ENCODE data around the gene TEX14.

The TEX14 gene, protein sequence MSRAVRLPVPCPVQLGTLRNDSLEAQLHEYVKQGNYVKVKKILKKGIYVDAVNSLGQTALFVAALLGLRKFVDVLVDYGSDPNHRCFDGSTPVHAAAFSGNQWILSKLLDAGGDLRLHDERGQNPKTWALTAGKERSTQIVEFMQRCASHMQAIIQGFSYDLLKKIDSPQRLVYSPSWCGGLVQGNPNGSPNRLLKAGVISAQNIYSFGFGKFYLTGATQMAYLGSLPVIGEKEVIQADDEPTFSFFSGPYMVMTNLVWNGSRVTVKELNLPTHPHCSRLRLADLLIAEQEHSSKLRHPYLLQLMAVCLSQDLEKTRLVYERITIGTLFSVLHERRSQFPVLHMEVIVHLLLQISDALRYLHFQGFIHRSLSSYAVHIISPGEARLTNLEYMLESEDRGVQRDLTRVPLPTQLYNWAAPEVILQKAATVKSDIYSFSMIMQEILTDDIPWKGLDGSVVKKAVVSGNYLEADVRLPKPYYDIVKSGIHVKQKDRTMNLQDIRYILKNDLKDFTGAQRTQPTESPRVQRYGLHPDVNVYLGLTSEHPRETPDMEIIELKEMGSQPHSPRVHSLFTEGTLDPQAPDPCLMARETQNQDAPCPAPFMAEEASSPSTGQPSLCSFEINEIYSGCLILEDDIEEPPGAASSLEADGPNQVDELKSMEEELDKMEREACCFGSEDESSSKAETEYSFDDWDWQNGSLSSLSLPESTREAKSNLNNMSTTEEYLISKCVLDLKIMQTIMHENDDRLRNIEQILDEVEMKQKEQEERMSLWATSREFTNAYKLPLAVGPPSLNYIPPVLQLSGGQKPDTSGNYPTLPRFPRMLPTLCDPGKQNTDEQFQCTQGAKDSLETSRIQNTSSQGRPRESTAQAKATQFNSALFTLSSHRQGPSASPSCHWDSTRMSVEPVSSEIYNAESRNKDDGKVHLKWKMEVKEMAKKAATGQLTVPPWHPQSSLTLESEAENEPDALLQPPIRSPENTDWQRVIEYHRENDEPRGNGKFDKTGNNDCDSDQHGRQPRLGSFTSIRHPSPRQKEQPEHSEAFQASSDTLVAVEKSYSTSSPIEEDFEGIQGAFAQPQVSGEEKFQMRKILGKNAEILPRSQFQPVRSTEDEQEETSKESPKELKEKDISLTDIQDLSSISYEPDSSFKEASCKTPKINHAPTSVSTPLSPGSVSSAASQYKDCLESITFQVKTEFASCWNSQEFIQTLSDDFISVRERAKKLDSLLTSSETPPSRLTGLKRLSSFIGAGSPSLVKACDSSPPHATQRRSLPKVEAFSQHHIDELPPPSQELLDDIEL (N-terminal part only)

DNA sequence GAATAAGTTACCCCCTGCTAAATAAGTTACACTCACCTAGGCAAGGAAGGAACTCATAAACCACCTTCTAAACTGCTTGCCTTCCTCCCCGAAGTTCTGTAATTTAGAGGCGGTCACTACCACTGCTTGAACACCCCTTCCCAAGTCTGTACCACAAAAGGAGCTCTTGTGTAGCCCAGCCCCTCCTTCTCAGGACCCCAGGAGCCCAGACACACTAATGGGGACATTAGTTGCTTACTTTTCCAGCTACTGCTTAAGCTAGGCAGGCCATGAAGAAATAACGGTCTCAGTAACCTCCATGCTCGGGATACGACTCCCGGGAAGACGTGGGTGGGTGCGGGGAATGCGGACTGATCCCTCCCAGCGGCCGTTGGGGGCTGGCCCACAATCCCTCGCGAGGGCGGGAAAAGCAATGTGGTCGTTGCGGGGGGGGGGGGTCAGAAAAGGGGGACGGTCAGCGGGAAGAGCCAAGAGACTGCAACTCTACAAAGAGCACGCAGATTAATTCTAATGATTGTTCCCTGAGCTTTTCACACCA, at the start of gene TEX14:
Gene TEX14, minus strand, starts transcription at position 345 of the 538 bp plus-strand sequence. CDS start 40,044 bp downstream, outside the sequence.
- TF ChIP-seq, protein P1, sequence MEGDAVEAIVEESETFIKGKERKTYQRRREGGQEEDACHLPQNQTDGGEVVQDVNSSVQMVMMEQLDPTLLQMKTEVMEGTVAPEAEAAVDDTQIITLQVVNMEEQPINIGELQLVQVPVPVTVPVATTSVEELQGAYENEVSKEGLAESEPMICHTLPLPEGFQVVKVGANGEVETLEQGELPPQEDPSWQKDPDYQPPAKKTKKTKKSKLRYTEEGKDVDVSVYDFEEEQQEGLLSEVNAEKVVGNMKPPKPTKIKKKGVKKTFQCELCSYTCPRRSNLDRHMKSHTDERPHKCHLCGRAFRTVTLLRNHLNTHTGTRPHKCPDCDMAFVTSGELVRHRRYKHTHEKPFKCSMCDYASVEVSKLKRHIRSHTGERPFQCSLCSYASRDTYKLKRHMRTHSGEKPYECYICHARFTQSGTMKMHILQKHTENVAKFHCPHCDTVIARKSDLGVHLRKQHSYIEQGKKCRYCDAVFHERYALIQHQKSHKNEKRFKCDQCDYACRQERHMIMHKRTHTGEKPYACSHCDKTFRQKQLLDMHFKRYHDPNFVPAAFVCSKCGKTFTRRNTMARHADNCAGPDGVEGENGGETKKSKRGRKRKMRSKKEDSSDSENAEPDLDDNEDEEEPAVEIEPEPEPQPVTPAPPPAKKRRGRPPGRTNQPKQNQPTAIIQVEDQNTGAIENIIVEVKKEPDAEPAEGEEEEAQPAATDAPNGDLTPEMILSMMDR (IDR thresholded peaks at IDR 0.05; ENCODE audit: low read depth, low read length): no peak
- H3K4me3 ChIP-seq (ENCODE audit: low read depth, low read length): peak within 1 kb of the TSS; percentile 81

DNA sequence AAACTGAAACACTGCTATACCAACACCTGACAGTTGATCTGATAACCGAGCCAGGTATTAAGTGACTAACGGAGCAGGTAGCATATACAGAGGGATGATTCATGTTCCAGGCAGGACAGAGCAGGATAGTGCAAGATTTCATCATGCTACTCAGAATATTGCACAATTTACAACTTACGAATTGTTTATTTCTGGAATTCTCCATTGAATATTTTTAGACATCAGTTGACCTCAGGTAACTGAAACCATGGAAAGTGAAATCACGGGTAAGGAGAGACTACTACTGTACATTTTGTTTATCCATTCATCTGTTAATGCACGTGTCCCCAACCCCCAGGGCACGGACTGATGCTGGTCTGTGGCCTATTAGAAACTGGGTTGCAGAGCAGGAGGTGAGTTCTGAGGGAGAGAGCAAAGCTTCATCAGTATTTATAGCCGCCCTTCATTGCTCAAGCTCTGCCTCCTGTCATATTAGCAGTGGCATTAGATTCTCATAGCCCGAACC, 49.3 kb upstream of the TEX14 start:
- H3K4me3 ChIP-seq (ENCODE audit: low read depth, low read length): no peak overlapping the region
- TF ChIP-seq, protein P1 (IDR thresholded peaks at IDR 0.05; ENCODE audit: low read depth, low read length): no peak

DNA sequence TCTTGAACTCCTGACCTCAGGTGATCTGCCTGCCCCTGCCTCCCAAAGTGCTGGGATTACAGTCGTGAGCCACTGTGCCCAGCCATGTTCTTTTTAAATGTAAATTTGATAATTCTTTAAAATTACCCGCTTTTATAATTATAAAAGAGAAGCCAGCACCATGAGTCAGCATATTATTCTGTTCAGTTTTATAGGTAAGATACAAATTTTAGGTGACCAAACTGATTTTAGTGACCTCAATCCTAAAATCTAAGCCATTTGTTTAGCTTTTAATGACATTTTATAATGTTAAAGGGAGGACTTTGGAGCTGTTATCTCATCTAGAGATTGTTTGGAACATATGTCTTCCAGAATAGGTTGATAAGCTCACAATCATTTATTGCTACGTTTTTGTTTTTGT, 43.0 kb upstream of the TEX14 start:
- TF ChIP-seq, protein P1 (IDR thresholded peaks at IDR 0.05; ENCODE audit: low read depth, low read length): no peak
- no peak overlapping the region for H3K4me3 ChIP-seq (ENCODE audit: low read depth, low read length)

DNA sequence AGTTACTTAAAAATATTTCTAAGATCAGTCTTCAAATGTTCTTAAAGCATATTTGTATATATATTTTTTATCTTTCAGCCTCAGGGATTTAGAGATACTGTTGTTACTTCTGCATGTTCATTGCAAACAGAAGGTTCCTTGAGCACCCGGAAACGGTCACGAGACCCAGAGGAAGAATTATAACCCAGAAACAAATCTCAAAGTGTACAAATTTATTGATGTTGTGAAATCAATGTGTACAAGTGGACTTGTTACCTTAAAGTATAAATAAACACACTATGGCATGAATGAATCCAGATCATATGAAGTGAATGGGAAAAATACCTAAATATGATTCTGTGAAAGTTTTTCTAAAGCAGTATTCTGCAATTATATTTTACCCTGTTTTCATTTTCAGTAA, 42.2 kb upstream of the TEX14 start:
- TF ChIP-seq, protein P1 (IDR thresholded peaks at IDR 0.05; ENCODE audit: low read depth, low read length): no peak
- no peak overlapping the region for H3K4me3 ChIP-seq (ENCODE audit: low read depth, low read length)

DNA sequence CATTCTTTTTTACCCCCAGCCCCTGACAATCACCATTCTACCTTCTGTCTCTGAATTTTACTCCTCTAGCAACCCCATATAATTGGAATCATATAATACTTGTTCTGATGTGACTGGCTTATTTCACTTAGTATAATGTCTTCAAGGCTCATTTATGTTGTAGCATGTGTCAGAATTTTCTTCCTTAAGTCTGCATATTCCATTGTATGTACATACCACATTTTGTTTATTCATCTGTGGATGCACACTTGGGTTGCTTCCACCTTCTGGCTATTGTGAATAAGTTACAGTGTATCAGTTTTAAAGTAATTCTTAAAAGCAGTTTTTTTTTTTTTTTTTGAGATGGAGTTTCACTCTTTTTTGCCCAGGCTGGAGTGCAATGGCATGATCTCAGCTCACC, 39.1 kb upstream of the TEX14 start:
- no peak overlapping the region for H3K4me3 ChIP-seq (ENCODE audit: low read depth, low read length)
- TF ChIP-seq, protein P1 (IDR thresholded peaks at IDR 0.05; ENCODE audit: low read depth, low read length): no peak

DNA sequence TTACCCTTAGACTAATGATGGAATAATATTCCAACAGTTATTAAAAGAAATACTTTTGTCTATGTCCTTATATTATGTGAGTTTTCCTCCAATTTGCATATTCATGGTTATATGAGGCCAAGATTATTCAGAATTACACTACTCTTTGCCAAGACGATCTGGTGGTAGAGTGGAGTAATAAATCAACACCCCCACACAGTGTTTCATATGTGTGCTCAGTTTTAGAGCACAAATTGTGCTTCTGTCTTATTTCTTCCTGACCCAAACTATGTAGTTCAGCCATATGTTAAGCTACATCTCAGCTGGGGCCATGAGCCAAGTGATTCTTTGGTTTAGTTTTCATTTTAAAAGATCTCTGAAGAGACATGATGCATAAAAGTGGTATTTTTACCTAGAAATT, 37.0 kb upstream of the TEX14 start:
- TF ChIP-seq, protein P1 (IDR thresholded peaks at IDR 0.05; ENCODE audit: low read depth, low read length): no peak
- no peak overlapping the region for H3K4me3 ChIP-seq (ENCODE audit: low read depth, low read length)

Data from WI38 (cell line).